ENCODE data around the gene ANKRD35. TPM values are rescaled to one million over a fixed set of nuclear protein-coding genes. Genes with fewer than 3 reads are reported as not detected.

The ANKRD35 gene
- total and polyA plus RNA-seq, 4 donors: 2.0 to 3.7 (median 2.8) TPM

DNA sequence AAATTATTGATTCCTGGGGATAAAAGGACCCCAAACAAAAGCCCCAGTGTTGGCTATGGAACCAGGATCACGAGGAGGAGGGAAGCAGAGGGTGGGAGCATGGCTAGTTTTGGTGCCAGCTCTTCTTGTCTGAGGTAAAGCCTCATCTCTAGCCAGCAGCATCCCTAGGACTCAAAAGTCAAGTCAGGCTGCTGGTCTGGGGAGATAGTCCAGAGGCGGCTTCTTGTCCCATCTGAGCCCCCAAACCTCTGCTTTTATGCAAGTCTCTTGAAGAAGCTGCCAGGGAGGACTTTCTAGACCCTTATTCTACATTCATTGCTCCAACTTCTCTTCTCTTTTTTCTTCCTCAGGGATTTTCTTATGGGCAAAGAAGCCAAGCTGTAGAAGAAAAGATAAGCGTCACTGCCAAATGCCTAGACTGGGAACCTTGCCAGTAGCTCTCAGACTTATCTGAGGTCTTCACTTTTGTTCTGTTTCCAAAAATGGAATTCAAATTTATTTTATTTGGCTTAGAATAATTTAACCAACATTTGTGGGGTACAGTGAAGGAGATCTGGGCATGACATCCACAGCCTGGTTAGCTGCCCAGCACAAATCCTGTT is 6.9 kb upstream of the ANKRD35 start:
- TF ChIP-seq, protein P1, sequence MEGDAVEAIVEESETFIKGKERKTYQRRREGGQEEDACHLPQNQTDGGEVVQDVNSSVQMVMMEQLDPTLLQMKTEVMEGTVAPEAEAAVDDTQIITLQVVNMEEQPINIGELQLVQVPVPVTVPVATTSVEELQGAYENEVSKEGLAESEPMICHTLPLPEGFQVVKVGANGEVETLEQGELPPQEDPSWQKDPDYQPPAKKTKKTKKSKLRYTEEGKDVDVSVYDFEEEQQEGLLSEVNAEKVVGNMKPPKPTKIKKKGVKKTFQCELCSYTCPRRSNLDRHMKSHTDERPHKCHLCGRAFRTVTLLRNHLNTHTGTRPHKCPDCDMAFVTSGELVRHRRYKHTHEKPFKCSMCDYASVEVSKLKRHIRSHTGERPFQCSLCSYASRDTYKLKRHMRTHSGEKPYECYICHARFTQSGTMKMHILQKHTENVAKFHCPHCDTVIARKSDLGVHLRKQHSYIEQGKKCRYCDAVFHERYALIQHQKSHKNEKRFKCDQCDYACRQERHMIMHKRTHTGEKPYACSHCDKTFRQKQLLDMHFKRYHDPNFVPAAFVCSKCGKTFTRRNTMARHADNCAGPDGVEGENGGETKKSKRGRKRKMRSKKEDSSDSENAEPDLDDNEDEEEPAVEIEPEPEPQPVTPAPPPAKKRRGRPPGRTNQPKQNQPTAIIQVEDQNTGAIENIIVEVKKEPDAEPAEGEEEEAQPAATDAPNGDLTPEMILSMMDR (IDR thresholded peaks at IDR 0.05; ENCODE audit: control extremely low read depth, extremely low read depth): no peak
- Histone ChIP-seq H3K27me3 (ENCODE audit: control insufficient read depth in 3 of 3, insufficient read depth in 3 of 3, low read length in 2 of 3) (no peaks in the 10 kb centered on the region), H3K4me1 (ENCODE audit: control insufficient read depth in 5 of 5, insufficient read depth in 5 of 5, low read length in 5 of 5) (peaks cover 3 to 19% (median 12%) of the 10 kb centered on the region in 5 donors), H3K4me3 (no peak overlapping the region), H3K27ac (ENCODE audit: low read depth in 1 of 2, low read length in 1 of 2) (peak overlapping the region; percentile 84 to 94), H3K9me3 (ENCODE audit: control insufficient read depth in 4 of 4, insufficient read depth in 3 of 4, low read length in 3 of 4) (no peaks in the 10 kb centered on the region), H3K36me3 (ENCODE audit: control insufficient read depth in 4 of 4, insufficient read depth in 4 of 4, low read length in 4 of 4) (peaks cover 0 to 5% (median 0%) of the 10 kb centered on the region in 4 donors), H3K9ac (ENCODE audit: insufficient read depth in 1 of 2, low read length in 2 of 2) (peak overlapping the region in 1 of 2 donors; percentile 73)
- DNase-seq (peak; percentile 58 to 78 (median 76)), ATAC-seq (ENCODE audit: insufficient read depth, low FRiP score) (no peak)
- 52 to 65% methylated on average over 3 of the region's 3 CpGs for WGBS, 2 donors

DNA sequence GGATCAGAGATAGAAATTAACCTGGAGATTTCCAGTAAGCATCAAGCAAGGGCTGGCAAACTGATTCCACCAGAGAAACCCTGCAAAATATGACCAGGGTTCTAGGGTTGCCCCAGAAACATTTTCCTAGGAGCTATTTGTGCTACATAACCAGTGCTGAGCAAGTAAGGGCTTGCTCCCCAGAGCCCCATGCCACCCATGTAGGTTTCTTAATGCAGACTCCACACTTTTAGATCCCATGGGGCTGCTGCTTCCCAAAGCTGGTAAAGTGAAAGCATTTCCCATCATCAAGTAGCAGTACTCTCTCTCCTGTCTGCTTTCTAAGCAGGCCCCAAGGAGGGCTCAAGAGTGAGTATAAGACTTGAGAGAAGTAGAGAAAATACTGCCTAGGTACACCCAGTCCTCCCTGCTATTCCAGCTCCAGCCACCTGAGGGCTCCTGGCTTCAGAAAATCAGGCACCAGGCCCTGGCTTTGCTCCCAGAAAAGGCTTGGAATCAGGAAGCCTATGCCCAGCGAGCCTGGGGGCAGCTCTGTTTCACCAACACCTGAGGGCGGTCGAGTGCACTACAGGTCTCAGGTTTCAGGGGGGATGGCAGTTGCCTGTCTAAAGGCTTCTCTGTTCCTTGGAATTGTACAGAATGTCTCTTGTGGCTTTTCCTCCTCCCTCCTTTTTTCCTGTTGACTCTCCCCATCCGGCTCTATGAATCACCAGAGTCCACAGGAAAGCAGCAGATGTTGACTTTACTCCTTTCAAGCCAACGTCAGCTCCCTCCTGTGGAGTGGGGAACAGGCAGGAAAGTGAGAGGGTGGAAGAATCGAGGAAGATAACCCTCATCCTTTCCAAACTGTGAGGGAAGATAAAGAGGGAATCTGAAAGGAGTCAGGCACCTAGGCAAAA is 6.2 kb upstream of the ANKRD35 start:
- H3K27me3 ChIP-seq (ENCODE audit: control insufficient read depth in 3 of 3, insufficient read depth in 3 of 3, low read length in 2 of 3): no peaks in the 10 kb centered on the region
- DNase-seq (peak; percentile 96 to 98 (median 96)), ATAC-seq (ENCODE audit: insufficient read depth, low FRiP score) (peak; percentile 81)
- no peaks in the 10 kb centered on the region for H3K9me3 ChIP-seq (ENCODE audit: control insufficient read depth in 4 of 4, insufficient read depth in 3 of 4, low read length in 3 of 4)
- WGBS, 2 donors: 9 to 12% methylated on average over 6 of the region's 6 CpGs
- no peak overlapping the region for H3K4me3 ChIP-seq
- peaks cover 3 to 19% (median 12%) of the 10 kb centered on the region in 5 donors for H3K4me1 ChIP-seq (ENCODE audit: control insufficient read depth in 5 of 5, insufficient read depth in 5 of 5, low read length in 5 of 5)
- H3K27ac ChIP-seq (ENCODE audit: low read depth in 1 of 2, low read length in 1 of 2): peak overlapping the region; percentile 84 to 94
- TF ChIP-seq, protein P1 (IDR thresholded peaks at IDR 0.05; ENCODE audit: control extremely low read depth, extremely low read depth): peak; percentile 91
- H3K36me3 ChIP-seq (ENCODE audit: control insufficient read depth in 4 of 4, insufficient read depth in 4 of 4, low read length in 4 of 4): peaks cover 0 to 5% (median 0%) of the 10 kb centered on the region in 4 donors
- H3K9ac ChIP-seq (ENCODE audit: insufficient read depth in 1 of 2, low read length in 2 of 2): peak overlapping the region in 1 of 2 donors; percentile 73

DNA sequence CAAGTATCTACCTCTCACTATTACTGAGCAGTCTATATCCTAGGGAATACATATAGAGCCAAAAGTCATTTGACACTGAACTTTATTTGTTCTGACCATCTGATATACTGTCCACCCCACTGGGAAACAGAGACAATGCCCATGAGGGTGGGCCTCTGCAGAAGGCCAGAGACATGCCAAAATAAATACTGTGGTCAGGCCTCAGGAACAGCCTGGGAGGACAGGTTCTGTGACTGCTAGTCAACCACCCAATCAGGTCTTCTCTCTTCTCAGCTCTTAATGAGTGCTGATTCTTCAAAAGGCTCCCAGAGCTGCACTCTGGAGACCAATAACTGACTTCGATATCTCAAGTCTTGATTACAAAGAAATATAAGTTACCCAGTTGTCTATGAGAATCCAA is 5.5 kb upstream of the ANKRD35 start:
- Histone ChIP-seq H3K4me1 (ENCODE audit: control insufficient read depth in 5 of 5, insufficient read depth in 5 of 5, low read length in 5 of 5) (peaks cover 3 to 19% (median 15%) of the 10 kb centered on the region in 5 donors), H3K27me3 (ENCODE audit: control insufficient read depth in 3 of 3, insufficient read depth in 3 of 3, low read length in 2 of 3) (no peaks in the 10 kb centered on the region), H3K4me3 (no peak overlapping the region), H3K36me3 (ENCODE audit: control insufficient read depth in 4 of 4, insufficient read depth in 4 of 4, low read length in 4 of 4) (peaks cover 0 to 3% (median 0%) of the 10 kb centered on the region in 4 donors), H3K9ac (ENCODE audit: insufficient read depth in 1 of 2, low read length in 2 of 2) (no peak overlapping the region), H3K9me3 (ENCODE audit: control insufficient read depth in 4 of 4, insufficient read depth in 3 of 4, low read length in 3 of 4) (no peaks in the 10 kb centered on the region), H3K27ac (ENCODE audit: low read depth in 1 of 2, low read length in 1 of 2) (peak overlapping the region; percentile 84 to 94)
- ATAC-seq (ENCODE audit: insufficient read depth, low FRiP score): no peak
- peak in 1 of 3 donors; percentile 62 for DNase-seq
- TF ChIP-seq, protein P1 (IDR thresholded peaks at IDR 0.05; ENCODE audit: control extremely low read depth, extremely low read depth): no peak
- WGBS, 2 donors: 50 to 75% methylated on average over 1 of the region's 1 CpG
